GM12801 (cell line): ENCODE results near the gene RPS6KA2.

Experiments used
- CTCF ChIP-seq: IDR thresholded peaks from one replicate; pipeline ENCODE4 v1.5.1; 2011; ENCODE audit warnings: control low read depth; ENCODE audit not compliant: insufficient read length; ENCODE audit errors: extremely low read depth

The RPS6KA2 gene

GRCh38 chr6:166615059-166615770 is 11.8 kb downstream of the RPS6KA2 start:
- no peak for TF ChIP-seq CTCF

GRCh38 chr6:166614589-166614988 is 12.5 kb downstream of the RPS6KA2 start:
- TF ChIP-seq CTCF, result no peak

GRCh38 chr6:166614171-166614583 is 12.9 kb downstream of the RPS6KA2 start:
- no peak for TF ChIP-seq CTCF

GRCh38 chr6:166613027-166613426 is 14.0 kb downstream of the RPS6KA2 start:
- TF ChIP-seq CTCF, result no peak

- no peak for TF ChIP-seq CTCF
Observed at GRCh38 chr6:166612471-166612881, 14.6 kb downstream of the RPS6KA2 start.

- no peak for TF ChIP-seq CTCF
Observed at GRCh38 chr6:166611631-166612030, 15.4 kb downstream of the RPS6KA2 start.

GRCh38 chr6:166610069-166610468 is 17.0 kb downstream of the RPS6KA2 start:
- TF ChIP-seq CTCF, result no peak
